Measurements from ENCODE around the gene HSPA9.
A peak's percentile ranks its signal among the peaks of the same experiment; 100 is the strongest.

GRCh38 chr5:138536665-138537315 lies 38.4 kb downstream of the HSPA9 start:
- no peak for TF ChIP-seq HBP1 (CRISPR knock-in tag; IDR thresholded peaks at IDR 0.05)
- no peak for TF ChIP-seq TAF15 (IDR thresholded peaks at IDR 0.05; ENCODE audit: low read depth, low read length)
- peak; percentile 55; the same call in 1 of the 2 replicates for TF ChIP-seq POLR2AphosphoS5 (IDR thresholded peaks at IDR 0.05; ENCODE audit: control insufficient read depth, insufficient read depth, low read depth, low read length)
- TF ChIP-seq ZC3H11A (IDR thresholded peaks at IDR 0.05; ENCODE audit: low read depth, low read length): no peak
- no peak for TF ChIP-seq ZSCAN29 (IDR thresholded peaks at IDR 0.05)
- TF ChIP-seq POLR2A (conservative IDR thresholded peaks at IDR 0.05): peak; percentile 31; the same call in 1 of the 2 replicates
- no peak for TF ChIP-seq EGR1 (conservative IDR thresholded peaks at IDR 0.05)
- no peak for TF ChIP-seq MEF2A (IDR thresholded peaks at IDR 0.05; ENCODE audit: control insufficient read depth, low read depth, low read length)

Measured in K562 (cell line).